A673 (cell line): ENCODE data around the gene PTGES. TPM values are rescaled to one million over a fixed set of nuclear protein-coding genes. Genes with fewer than 3 reads are reported as not detected.

Experiments used
- BruUV-seq: library from RNA; stranded (reverse); fragments of 400-500 nt; replicated peaks from 2 replicates; lab custom pipeline; 2021; lab: Mats Ljungman, UMichigan
- CTCF ChIA-PET: fragments of 300-600 bp; sonication (Branson Sonifier 250); formaldehyde crosslinking; loops from one replicate; lab custom pipeline; 2022; ENCODE audit warnings: antibody characterized with exemption; lab: Charles Lee
- POLR2A ChIA-PET: fragments of 300-600 bp; sonication (Branson Sonifier 250); formaldehyde crosslinking; loops from one replicate; lab custom pipeline; 2022; ENCODE audit warnings: antibody characterized with exemption; ENCODE audit not compliant: low non-redundant PET; lab: Charles Lee
- DNase-seq: peaks from one replicate; pipeline ENCODE4 v3.0.0-alpha.2; 2015; ENCODE audit warnings: low spot score
- H3K27ac ChIP-seq: fragments of 200-600 bp; sonication (generic); 2 replicates; pipeline ENCODE4 v1.5.1; 2016; ENCODE audit warnings: mixed run types, low read depth, mild to moderate bottlenecking, mixed read lengths, antibody characterized with exemption, low read length; ENCODE audit not compliant: poor library complexity, severe bottlenecking
- H3K27me3 ChIP-seq: fragments of 200-600 bp; sonication (generic); replicated peaks from 2 replicates; pipeline ENCODE4 v1.6.1; 2017; ENCODE audit warnings: mixed run types, low read depth, mild to moderate bottlenecking, mixed read lengths, antibody characterized with exemption, low read length; ENCODE audit not compliant: insufficient read depth, poor library complexity
- H3K36me3 ChIP-seq: fragments of 200-600 bp; sonication (generic); 2 replicates; pipeline ENCODE4 v1.6.1; 2016; ENCODE audit warnings: mixed run types, mild to moderate bottlenecking, mixed read lengths, antibody characterized with exemption, low read length; ENCODE audit not compliant: insufficient read depth, poor library complexity, severe bottlenecking
- H3K4me1 ChIP-seq: fragments of 200-600 bp; sonication (generic); 2 replicates; pipeline ENCODE4 v1.6.1; 2017; ENCODE audit warnings: mixed run types, mild to moderate bottlenecking, mixed read lengths, antibody characterized with exemption, low read length; ENCODE audit not compliant: insufficient read depth, poor library complexity, severe bottlenecking
- H3K4me3 ChIP-seq: fragments of 200-600 bp; sonication (generic); 2 replicates; pipeline ENCODE4 v1.5.1; 2016; ENCODE audit warnings: low read depth, mixed run types, mild to moderate bottlenecking, mixed read lengths, low read length; ENCODE audit not compliant: poor library complexity, severe bottlenecking
- H3K9me3 ChIP-seq: fragments of 200-600 bp; sonication (generic); 2 replicates; pipeline ENCODE4 v1.6.1; 2016; ENCODE audit warnings: mixed run types, low read depth, mild to moderate bottlenecking, mixed read lengths, antibody characterized with exemption, low read length; ENCODE audit not compliant: poor library complexity, severe bottlenecking
- EZH2 ChIP-seq: fragments of 200-600 bp; sonication (generic); IDR thresholded peaks from 2 replicates; pipeline ENCODE4 v1.6.1; 2017; ENCODE audit warnings: borderline replicate concordance, low read depth, mild to moderate bottlenecking, mixed read lengths, antibody characterized with exemption, low read length; ENCODE audit not compliant: poor library complexity, severe bottlenecking
- intact Hi-C: fragments of 100-400 bp; cut with micrococcal nuclease; formaldehyde crosslinking; loops from one replicate; pipeline ENCODE4 v1.10.0; 2022; ENCODE audit not compliant: unreplicated experiment
- total RNA-seq: library from RNA; stranded (reverse); gene quantifications from 2 replicates; pipeline ENCODE4 v1.2.3, GENCODE V29; 2021
- TF ChIP-seq, protein P1 (sequence below): fragments of 300-800, 200-600 bp; sonication (generic); conservative IDR thresholded peaks from 2 replicates; pipeline ENCODE4 v1.5.1; 2017; ENCODE audit warnings: low read depth, mild to moderate bottlenecking, antibody characterized with exemption, low read length, moderate library complexity, mixed read lengths

Gene PTGES
- total RNA-seq, 1 experiment from 2014 or later, result 0.80 TPM

DNA sequence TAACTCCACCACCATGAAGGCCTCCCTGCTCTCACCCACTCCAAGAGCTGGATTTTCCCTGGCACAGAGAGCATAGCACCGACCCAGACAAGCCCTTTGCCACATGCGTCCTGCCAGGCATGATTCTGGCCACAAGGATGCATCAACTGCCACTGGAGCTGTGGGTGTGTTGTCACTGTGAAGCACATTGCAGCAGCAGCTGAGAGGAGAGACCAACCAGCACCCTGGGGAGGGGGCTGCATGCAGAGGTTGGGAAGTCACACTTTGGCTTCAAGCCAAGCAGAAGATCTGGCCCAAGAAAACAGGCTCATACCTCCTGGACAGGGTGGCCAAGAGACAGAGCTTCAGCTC lies 22.6 kb upstream of the PTGES start:
- intact Hi-C loops, result no loop called here
- Histone ChIP-seq H3K27ac (no peak overlapping the region), H3K9me3 (no peaks in the 10 kb centered on the region), H3K36me3 (no peaks in the 10 kb centered on the region), H3K4me3 (no peak overlapping the region), H3K4me1 (no peaks in the 10 kb centered on the region), H3K27me3 (no peaks in the 10 kb centered on the region)
- BruUV-seq, result no TSS peak
- ChIA-PET POLR2A (no interaction called here), CTCF (interaction anchor here (0.5 kb wide), 1 partner anchor 33 kb away, joined by 3 read pairs; no protein-coding TSS in a partner anchor)
- DNase-seq, result no peak
- no peak for TF ChIP-seq EZH2
- TF ChIP-seq, protein P1, sequence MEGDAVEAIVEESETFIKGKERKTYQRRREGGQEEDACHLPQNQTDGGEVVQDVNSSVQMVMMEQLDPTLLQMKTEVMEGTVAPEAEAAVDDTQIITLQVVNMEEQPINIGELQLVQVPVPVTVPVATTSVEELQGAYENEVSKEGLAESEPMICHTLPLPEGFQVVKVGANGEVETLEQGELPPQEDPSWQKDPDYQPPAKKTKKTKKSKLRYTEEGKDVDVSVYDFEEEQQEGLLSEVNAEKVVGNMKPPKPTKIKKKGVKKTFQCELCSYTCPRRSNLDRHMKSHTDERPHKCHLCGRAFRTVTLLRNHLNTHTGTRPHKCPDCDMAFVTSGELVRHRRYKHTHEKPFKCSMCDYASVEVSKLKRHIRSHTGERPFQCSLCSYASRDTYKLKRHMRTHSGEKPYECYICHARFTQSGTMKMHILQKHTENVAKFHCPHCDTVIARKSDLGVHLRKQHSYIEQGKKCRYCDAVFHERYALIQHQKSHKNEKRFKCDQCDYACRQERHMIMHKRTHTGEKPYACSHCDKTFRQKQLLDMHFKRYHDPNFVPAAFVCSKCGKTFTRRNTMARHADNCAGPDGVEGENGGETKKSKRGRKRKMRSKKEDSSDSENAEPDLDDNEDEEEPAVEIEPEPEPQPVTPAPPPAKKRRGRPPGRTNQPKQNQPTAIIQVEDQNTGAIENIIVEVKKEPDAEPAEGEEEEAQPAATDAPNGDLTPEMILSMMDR, result no peak

DNA sequence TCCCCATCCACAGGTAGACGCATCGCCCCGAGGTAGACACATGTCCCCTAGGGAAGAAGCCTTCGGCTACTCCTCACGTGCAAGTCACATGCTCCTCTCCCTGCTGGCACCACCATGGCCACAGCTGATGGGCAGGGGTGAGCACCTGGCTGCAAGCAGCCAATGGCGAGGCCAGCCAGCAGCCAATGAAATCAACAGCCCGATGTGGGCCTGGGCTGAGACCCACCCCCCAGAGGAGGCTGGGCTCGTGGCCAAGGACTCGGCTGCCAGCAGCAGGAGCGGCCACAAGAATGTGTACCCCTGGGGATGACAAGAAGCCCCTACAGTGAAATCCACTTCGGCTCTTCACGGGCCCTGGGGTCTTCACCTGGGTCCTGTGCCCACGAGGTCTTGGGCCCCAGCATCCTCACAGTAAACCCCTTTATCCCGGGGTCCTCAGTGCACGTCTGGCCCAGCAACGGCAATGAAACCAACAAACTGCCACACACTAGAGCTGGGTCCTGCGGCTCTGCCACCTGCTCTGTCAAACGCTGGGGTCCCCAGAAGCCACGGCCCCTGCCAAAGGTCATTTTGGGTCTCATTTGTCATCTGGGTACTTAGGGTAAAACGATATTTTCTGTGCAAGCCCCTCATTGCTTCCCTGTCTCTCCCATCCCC lies 22.1 kb upstream of the PTGES start:
- Histone ChIP-seq H3K9me3 (no peaks in the 10 kb centered on the region), H3K36me3 (no peaks in the 10 kb centered on the region), H3K4me3 (no peak overlapping the region), H3K4me1 (no peaks in the 10 kb centered on the region), H3K27ac (no peak overlapping the region), H3K27me3 (no peaks in the 10 kb centered on the region)
- no peak for DNase-seq
- no TSS peak for BruUV-seq
- CTCF ChIA-PET, result no interaction called here
- intact Hi-C loops, result no loop called here
- POLR2A ChIA-PET, result no interaction called here
- TF ChIP-seq EZH2, result no peak
- TF ChIP-seq, protein P1, result no peak

DNA sequence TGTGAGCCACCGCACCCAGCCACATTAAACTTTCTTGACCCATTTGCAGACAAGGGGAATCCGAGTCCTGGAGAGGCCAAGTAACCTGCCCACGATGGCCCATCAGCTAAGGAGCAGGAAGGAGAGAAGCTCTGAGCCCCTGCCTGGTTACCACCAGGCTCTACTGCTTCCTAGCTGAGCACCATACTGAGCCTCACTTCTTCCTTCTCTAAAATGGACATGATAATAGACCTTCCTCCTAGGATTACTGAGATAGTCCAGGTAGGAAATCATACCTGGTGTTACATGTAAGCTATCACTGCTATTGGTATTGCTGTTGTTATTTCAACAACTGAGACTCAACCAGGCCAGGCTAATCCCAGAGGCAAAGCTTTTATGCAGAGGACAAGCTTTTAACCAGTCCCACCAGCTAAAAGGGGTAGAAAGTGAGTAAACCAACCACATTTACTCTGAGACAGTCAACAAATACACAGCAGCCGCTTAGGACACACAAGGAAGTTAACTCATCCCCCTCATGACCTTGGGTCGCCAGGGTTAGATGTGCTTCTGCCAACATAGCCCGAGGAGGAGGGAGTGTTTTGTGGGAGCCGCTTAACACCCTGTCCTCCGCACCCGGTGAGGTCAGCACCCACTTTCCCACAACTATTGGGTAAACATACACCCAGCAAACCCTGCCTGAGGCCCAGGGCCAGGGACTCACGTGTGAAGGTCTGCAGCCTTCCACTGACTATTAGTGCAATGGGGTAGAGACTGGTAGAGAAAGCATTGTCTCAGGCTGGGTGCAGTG lies 20.6 kb upstream of the PTGES start:
- POLR2A ChIA-PET, result no interaction called here
- intact Hi-C loops, result no loop called here
- CTCF ChIA-PET, result no interaction called here
- Histone ChIP-seq H3K36me3 (no peaks in the 10 kb centered on the region), H3K9me3 (no peaks in the 10 kb centered on the region), H3K4me3 (no peak overlapping the region), H3K27ac (no peak overlapping the region), H3K4me1 (no peaks in the 10 kb centered on the region), H3K27me3 (no peaks in the 10 kb centered on the region)
- no TSS peak for BruUV-seq
- DNase-seq, result no peak
- TF ChIP-seq, protein P1, result no peak
- no peak for TF ChIP-seq EZH2
